Measurements from ENCODE around the gene ZNF879. TPM values are rescaled to one million over a fixed set of nuclear protein-coding genes. Genes with fewer than 3 reads are reported as not detected.

Gene ZNF879
- total and polyA plus RNA-seq, 9 of the 15 experiments (the other 6 are each of a cell fraction or from before 2014, with no cell fraction given) = 0.01 to 0.80 (median 0.33) TPM

DNA sequence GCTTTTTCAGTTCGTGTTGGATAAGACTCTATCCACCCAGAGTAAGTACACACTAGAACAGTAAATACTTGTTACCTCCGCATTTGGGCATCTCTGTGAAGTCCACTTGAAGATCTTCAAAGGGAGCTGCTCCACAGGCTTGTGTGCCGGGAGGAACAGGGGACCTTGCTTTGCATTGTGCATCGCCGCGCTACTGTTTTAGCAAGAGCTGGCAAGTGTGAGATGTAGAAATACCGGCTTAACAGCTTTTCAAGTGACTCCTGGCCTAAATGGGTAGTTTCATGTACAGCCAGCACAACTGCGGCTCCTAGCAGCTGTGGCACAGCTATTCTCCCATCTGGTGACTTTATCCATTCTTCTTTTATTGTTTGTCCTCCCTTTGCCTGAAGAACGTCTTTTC is 28.2 kb downstream of the ZNF879 start:
- Histone ChIP-seq H3K79me2 (ENCODE audit: control insufficient read depth, insufficient read depth, low read length) (no peaks in the 10 kb centered on the region), H3K9me1 (ENCODE audit: control insufficient read depth, insufficient read depth, low read length) (no peaks in the 10 kb centered on the region), H4K20me1 (replicated peaks; ENCODE audit: control insufficient read depth, insufficient read depth, low read length) (no peaks in the 10 kb centered on the region), H3K4me2 (ENCODE audit: insufficient read depth, low read length) (no peak overlapping the region), H3K27ac (ENCODE audit: extremely low read depth, low read depth, low read length) (no peak overlapping the region), H3K9ac (ENCODE audit: insufficient read depth in 1 of 2, low read depth in 2 of 2, low read length in 2 of 2) (no peak overlapping the region), H3K4me1 (replicated peaks in 1 of 2; ENCODE audit: control insufficient read depth in 2 of 2, insufficient read depth in 2 of 2, low read length in 2 of 2) (no peaks in the 10 kb centered on the region; a peak in 1 of 5 replicates), H2AFZ (ENCODE audit: low read depth, low read length) (no peak overlapping the region), H3K9me3 (replicated peaks; ENCODE audit: control insufficient read depth, insufficient read depth, low read depth, low read length) (no peaks in the 10 kb centered on the region), H3K27me3 (ENCODE audit: control insufficient read depth in 2 of 2, insufficient read depth in 2 of 2, low read length in 2 of 2) (no peaks in the 10 kb centered on the region), H3K4me3 (no peak overlapping the region), H3K36me3 (ENCODE audit: control insufficient read depth, insufficient read depth, low read length) (no peaks in the 10 kb centered on the region)
- no peak for ATAC-seq
- TF ChIP-seq ZFPM2 (CRISPR knock-in tag; IDR thresholded peaks at IDR 0.05) (no peak), CBX8 (IDR thresholded peaks at IDR 0.05; ENCODE audit: borderline replicate concordance, extremely low read depth, low read depth, low read length, poor library complexity, severe bottlenecking) (no peak), PHF8 (IDR thresholded peaks at IDR 0.05; ENCODE audit: borderline replicate concordance, low read length) (no peak), SAFB2 (IDR thresholded peaks at IDR 0.05; ENCODE audit: borderline replicate concordance, low read depth, low read length, severe bottlenecking) (no peak)
- no peak for DNase-seq (ENCODE audit: extremely low read depth in 1 of 4, low spot score in 3 of 4)
- FAIRE-seq = no peak
- intact Hi-C loops (cut with micrococcal nuclease) (no loop called here), in situ Hi-C loops (cut with MboI) (no loop called here)
- ChIA-PET CTCF (ENCODE audit: low intra/inter-chr PET ratio) (no interaction called here), POLR2A (interaction anchor here (1.7 kb wide), 1 partner anchor 14 kb away, joined by 4 read pairs; no protein-coding TSS in a partner anchor)
- WGBS (ENCODE audit: insufficient coverage, low coverage, missing lambda C conversion rate) = 18% methylated on average over 8 of the region's 9 CpGs
- no TSS peak for BruUV-seq (replicated peaks)

DNA sequence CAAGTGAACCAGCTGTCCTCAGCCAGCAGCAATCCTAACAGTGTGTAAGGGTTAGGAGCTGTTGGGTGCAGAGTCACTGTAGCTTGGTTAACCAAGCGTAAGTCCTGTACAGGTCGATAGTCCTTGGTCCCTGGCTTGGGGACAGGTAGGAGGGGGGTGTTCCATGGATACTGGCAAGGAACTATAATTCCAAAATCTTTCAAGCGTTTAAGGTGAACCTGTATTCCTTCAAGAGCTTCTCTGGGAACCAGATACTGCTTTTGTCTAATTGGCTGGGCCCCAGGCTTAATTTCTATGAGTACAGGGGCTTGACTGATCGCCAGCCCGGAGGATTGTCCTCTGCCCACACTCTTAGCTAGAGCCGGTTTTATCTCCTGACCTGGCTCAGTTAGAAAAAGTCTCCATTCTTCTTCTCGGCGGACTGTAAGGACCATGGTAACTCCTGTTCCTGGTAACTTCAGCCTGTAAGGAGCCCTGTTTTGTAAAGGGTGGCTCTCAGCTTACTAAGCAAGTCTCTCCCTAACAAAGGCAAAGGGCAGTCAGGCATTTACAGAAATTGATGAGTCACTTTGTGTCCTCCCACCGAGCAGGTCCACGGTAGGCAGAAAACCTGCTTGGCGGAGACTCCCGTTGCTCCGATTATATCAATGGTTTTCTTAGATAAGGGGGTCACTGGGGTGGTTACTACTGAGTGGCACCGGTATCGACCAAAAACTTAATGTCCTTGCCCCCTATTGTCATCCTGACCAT is 30.6 kb downstream of the ZNF879 start:
- Histone ChIP-seq H3K27me3 (ENCODE audit: control insufficient read depth in 2 of 2, insufficient read depth in 2 of 2, low read length in 2 of 2) (no peaks in the 10 kb centered on the region), H3K9me3 (replicated peaks; ENCODE audit: control insufficient read depth, insufficient read depth, low read depth, low read length) (no peaks in the 10 kb centered on the region), H2AFZ (ENCODE audit: low read depth, low read length) (no peak overlapping the region), H3K36me3 (ENCODE audit: control insufficient read depth, insufficient read depth, low read length) (no peaks in the 10 kb centered on the region), H3K4me2 (ENCODE audit: insufficient read depth, low read length) (no peak overlapping the region), H3K9ac (ENCODE audit: insufficient read depth in 1 of 2, low read depth in 2 of 2, low read length in 2 of 2) (no peak overlapping the region), H3K79me2 (ENCODE audit: control insufficient read depth, insufficient read depth, low read length) (no peaks in the 10 kb centered on the region), H3K27ac (ENCODE audit: extremely low read depth, low read depth, low read length) (no peak overlapping the region), H3K4me1 (replicated peaks in 1 of 2; ENCODE audit: control insufficient read depth in 2 of 2, insufficient read depth in 2 of 2, low read length in 2 of 2) (no peaks in the 10 kb centered on the region; a peak in 1 of 5 replicates), H3K4me3 (no peak overlapping the region), H3K9me1 (ENCODE audit: control insufficient read depth, insufficient read depth, low read length) (no peaks in the 10 kb centered on the region), H4K20me1 (replicated peaks; ENCODE audit: control insufficient read depth, insufficient read depth, low read length) (no peaks in the 10 kb centered on the region)
- ATAC-seq = no peak
- intact Hi-C loops (cut with micrococcal nuclease) (no loop called here), in situ Hi-C loops (cut with MboI) (no loop called here)
- ChIA-PET CTCF (ENCODE audit: low intra/inter-chr PET ratio) (no interaction called here), POLR2A (no interaction called here)
- no peak for DNase-seq (ENCODE audit: extremely low read depth in 1 of 4, low spot score in 3 of 4)
- FAIRE-seq = no peak
- 2% methylated on average over 15 of the region's 15 CpGs for WGBS (ENCODE audit: insufficient coverage, low coverage, missing lambda C conversion rate)
- BruUV-seq (replicated peaks) = no TSS peak
- TF ChIP-seq, protein P1, sequence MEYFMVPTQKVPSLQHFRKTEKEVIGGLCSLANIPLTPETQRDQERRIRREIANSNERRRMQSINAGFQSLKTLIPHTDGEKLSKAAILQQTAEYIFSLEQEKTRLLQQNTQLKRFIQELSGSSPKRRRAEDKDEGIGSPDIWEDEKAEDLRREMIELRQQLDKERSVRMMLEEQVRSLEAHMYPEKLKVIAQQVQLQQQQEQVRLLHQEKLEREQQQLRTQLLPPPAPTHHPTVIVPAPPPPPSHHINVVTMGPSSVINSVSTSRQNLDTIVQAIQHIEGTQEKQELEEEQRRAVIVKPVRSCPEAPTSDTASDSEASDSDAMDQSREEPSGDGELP (CRISPR knock-in tag; IDR thresholded peaks at IDR 0.05; ENCODE audit: borderline replicate concordance) = no peak
- no peak for TF ChIP-seq SMARCB1 (IDR thresholded peaks at IDR 0.05; ENCODE audit: insufficient read length, low read depth)
- TF ChIP-seq, protein P2, sequence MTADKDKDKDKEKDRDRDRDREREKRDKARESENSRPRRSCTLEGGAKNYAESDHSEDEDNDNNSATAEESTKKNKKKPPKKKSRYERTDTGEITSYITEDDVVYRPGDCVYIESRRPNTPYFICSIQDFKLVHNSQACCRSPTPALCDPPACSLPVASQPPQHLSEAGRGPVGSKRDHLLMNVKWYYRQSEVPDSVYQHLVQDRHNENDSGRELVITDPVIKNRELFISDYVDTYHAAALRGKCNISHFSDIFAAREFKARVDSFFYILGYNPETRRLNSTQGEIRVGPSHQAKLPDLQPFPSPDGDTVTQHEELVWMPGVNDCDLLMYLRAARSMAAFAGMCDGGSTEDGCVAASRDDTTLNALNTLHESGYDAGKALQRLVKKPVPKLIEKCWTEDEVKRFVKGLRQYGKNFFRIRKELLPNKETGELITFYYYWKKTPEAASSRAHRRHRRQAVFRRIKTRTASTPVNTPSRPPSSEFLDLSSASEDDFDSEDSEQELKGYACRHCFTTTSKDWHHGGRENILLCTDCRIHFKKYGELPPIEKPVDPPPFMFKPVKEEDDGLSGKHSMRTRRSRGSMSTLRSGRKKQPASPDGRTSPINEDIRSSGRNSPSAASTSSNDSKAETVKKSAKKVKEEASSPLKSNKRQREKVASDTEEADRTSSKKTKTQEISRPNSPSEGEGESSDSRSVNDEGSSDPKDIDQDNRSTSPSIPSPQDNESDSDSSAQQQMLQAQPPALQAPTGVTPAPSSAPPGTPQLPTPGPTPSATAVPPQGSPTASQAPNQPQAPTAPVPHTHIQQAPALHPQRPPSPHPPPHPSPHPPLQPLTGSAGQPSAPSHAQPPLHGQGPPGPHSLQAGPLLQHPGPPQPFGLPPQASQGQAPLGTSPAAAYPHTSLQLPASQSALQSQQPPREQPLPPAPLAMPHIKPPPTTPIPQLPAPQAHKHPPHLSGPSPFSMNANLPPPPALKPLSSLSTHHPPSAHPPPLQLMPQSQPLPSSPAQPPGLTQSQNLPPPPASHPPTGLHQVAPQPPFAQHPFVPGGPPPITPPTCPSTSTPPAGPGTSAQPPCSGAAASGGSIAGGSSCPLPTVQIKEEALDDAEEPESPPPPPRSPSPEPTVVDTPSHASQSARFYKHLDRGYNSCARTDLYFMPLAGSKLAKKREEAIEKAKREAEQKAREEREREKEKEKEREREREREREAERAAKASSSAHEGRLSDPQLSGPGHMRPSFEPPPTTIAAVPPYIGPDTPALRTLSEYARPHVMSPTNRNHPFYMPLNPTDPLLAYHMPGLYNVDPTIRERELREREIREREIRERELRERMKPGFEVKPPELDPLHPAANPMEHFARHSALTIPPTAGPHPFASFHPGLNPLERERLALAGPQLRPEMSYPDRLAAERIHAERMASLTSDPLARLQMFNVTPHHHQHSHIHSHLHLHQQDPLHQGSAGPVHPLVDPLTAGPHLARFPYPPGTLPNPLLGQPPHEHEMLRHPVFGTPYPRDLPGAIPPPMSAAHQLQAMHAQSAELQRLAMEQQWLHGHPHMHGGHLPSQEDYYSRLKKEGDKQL (CRISPR knock-in tag; IDR thresholded peaks at IDR 0.05; ENCODE audit: borderline replicate concordance) = no peak

Measured in K562 (cell line).